Peyer's patch (tissue), 4 donors: ENCODE results near the gene ITIH4. TPM values are rescaled to one million over a fixed set of nuclear protein-coding genes. Genes with fewer than 3 reads are reported as not detected.

Experiments used
- DNase-seq, 3 donors: peaks; one replicate each; pipeline ENCODE4 v3.0.0-alpha.2; 2017 to 2019
- H3K27ac ChIP-seq, 4 donors: fragments of 200-600 bp; sonication (generic); one replicate each; pipeline ENCODE4 v1.5.1; 2016 to 2019
- H3K27me3 ChIP-seq, 2 donors: fragments of 200-600 bp; sonication (generic); one replicate each; pipeline ENCODE4 v1.5.1; 2019
- H3K36me3 ChIP-seq, 3 donors: fragments of 200-600 bp; sonication (generic); one replicate each; pipeline ENCODE4 v1.5.1; 2016 to 2019
- H3K4me1 ChIP-seq, 4 donors: fragments of 200-600 bp; sonication (generic); one replicate each; pipeline ENCODE4 v1.5.1; 2016 to 2019
- H3K4me3 ChIP-seq, 4 donors: fragments of 200-600 bp; sonication (generic); 1 replicate in 3 of 4; 2 replicates in 1 of 4; pipeline ENCODE4 v1.5.1; 2016 to 2019; ENCODE audit warnings: mild to moderate bottlenecking in 1 of 4
- H3K9me3 ChIP-seq, 4 donors: fragments of 200-600 bp; sonication (generic); one replicate each; pipeline ENCODE4 v1.5.1; 2016 to 2019; ENCODE audit warnings: mild to moderate bottlenecking in 1 of 4
- POLR2A ChIP-seq, 2 donors: fragments of 450-650 bp; IDR thresholded peaks; one replicate each; pipeline ENCODE4 v1.5.1; 2017; ENCODE audit warnings: antibody characterized with exemption in 2 of 2, mild to moderate bottlenecking in 2 of 2, moderate library complexity in 2 of 2
- total RNA-seq, 4 donors: library from RNA; depleted of rRNA; stranded (reverse); fragments of >200 nt; gene quantifications; one replicate each; pipeline ENCODE4 v1.1.0, GENCODE V29; 2016
- TF ChIP-seq, protein P1 (sequence below), 6 experiments: fragments of 450-650 bp in 4 of 6; fragments of 200-600 bp in 2 of 6; sonication (generic) in 1 of 6; IDR thresholded peaks; one replicate each; pipeline ENCODE4 v1.5.1; 2017 to 2019; ENCODE audit warnings: antibody characterized with exemption in 6 of 6, mild to moderate bottlenecking in 3 of 6, moderate library complexity in 1 of 6

Gene ITIH4
- total RNA-seq, 4 donors from 2014 or later = 1.1 to 19.8 (median 1.9) TPM

DNA sequence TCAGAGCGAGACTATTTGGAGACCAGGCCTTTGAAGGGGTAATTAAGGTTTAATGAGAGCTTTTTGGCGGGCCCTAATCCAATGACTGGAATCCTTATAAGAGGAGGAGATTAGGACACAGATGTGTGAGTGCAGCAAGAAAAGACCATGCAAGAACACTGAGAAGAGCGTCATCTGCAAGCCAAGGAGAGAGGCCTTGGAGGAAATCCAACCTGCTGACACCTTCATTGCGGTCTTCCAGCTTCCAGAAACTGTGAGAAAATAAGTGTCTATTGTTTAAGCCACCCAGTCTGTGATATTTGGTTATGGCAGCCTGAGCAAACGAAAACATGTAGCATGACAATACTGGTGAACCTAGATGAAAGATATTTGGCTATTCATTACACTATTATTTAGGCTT, 27.4 kb upstream of the ITIH4 start:
- no peak for TF ChIP-seq POLR2A (IDR thresholded peaks at IDR 0.05)
- TF ChIP-seq, protein P1, sequence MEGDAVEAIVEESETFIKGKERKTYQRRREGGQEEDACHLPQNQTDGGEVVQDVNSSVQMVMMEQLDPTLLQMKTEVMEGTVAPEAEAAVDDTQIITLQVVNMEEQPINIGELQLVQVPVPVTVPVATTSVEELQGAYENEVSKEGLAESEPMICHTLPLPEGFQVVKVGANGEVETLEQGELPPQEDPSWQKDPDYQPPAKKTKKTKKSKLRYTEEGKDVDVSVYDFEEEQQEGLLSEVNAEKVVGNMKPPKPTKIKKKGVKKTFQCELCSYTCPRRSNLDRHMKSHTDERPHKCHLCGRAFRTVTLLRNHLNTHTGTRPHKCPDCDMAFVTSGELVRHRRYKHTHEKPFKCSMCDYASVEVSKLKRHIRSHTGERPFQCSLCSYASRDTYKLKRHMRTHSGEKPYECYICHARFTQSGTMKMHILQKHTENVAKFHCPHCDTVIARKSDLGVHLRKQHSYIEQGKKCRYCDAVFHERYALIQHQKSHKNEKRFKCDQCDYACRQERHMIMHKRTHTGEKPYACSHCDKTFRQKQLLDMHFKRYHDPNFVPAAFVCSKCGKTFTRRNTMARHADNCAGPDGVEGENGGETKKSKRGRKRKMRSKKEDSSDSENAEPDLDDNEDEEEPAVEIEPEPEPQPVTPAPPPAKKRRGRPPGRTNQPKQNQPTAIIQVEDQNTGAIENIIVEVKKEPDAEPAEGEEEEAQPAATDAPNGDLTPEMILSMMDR (IDR thresholded peaks at IDR 0.05) = no peak
- Histone ChIP-seq H3K27me3 (no peaks in the 10 kb centered on the region), H3K4me1 (no peaks in the 10 kb centered on the region), H3K36me3 (no peaks in the 10 kb centered on the region), H3K9me3 (no peaks in the 10 kb centered on the region), H3K4me3 (no peak overlapping the region), H3K27ac (no peak overlapping the region)
- no peak for DNase-seq

DNA sequence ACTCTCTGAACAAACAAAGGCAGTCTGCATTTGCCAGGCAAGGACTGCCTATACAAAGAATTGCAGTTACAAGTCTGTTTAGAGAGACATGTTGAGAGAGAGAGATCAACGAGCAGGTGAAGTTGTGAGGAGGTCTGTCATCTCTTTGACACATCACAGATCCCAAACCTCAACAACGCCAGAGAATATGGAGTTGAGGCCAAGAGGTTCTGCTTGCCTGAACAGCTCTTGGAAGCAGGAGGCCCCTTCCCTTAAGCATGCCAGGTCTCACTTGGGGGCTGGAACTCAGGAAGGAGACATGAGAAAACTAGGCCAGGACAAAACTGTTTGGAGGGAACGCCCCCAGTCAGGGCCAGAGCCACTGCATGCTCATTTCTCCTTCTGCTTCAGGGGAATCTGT, 26.7 kb upstream of the ITIH4 start:
- TF ChIP-seq POLR2A (IDR thresholded peaks at IDR 0.05) = no peak
- TF ChIP-seq, protein P1 (IDR thresholded peaks at IDR 0.05) = no peak
- DNase-seq = no peak
- no peaks in the 10 kb centered on the region for H3K27me3 ChIP-seq
- H3K4me1 ChIP-seq = no peaks in the 10 kb centered on the region
- no peaks in the 10 kb centered on the region for H3K9me3 ChIP-seq
- peaks cover 0 to 2% (median 0%) of the 10 kb centered on the region in 3 donors for H3K36me3 ChIP-seq
- no peak overlapping the region for H3K27ac ChIP-seq
- no peak overlapping the region for H3K4me3 ChIP-seq

DNA sequence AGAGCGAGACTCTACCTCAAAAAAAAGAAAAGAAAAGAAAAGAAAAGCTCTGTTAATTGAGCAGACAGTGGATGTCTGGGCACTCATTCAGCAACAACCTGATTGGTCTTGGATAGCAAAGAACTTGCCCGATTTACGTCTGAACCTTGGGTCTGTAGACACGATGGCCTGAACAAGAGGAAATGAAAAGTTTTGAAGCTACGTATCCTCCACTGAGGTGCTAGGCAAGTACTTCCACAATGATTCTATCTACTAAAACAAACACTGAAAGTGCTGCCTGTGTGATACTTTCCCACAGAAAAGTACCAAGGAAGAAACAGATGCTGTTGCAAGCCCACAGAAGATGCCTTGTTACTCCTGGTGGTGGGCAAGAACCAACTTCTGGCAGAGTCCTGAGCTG, 26.2 kb upstream of the ITIH4 start:
- no peaks in the 10 kb centered on the region for H3K4me1 ChIP-seq
- H3K4me3 ChIP-seq = no peak overlapping the region
- peaks cover 0 to 7% (median 0%) of the 10 kb centered on the region in 3 donors for H3K36me3 ChIP-seq
- no peaks in the 10 kb centered on the region for H3K9me3 ChIP-seq
- H3K27me3 ChIP-seq = no peaks in the 10 kb centered on the region
- no peak for TF ChIP-seq POLR2A (IDR thresholded peaks at IDR 0.05)
- TF ChIP-seq, protein P1 (IDR thresholded peaks at IDR 0.05) = no peak
- no peak for DNase-seq
- H3K27ac ChIP-seq = no peak overlapping the region

DNA sequence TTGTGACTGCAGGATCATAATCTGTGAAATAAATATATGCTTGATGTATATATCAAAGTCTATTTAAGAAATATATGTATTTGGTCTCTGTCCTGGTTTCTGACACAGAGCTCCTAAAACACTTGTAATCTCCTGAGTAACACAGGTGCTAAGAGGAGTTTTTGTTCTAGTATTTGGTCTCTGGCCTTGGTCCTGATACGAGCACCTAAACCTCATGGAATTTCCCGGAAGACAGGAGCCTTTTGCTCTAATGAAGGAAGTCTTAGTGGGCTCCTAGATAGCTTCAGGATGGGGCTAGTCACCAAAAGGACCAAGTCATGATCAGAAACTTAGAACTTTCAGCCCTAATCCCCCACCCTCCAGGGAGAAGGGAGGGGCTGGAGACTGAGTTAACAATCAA, 23.5 kb upstream of the ITIH4 start:
- H3K4me1 ChIP-seq = no peaks in the 10 kb centered on the region
- no peaks in the 10 kb centered on the region for H3K9me3 ChIP-seq
- H3K27me3 ChIP-seq = no peaks in the 10 kb centered on the region
- H3K36me3 ChIP-seq = peaks cover 0 to 16% (median 0%) of the 10 kb centered on the region in 3 donors
- no peak overlapping the region for H3K4me3 ChIP-seq
- no peak overlapping the region for H3K27ac ChIP-seq
- no peak for TF ChIP-seq POLR2A (IDR thresholded peaks at IDR 0.05)
- TF ChIP-seq, protein P1 (IDR thresholded peaks at IDR 0.05) = no peak
- DNase-seq = no peak

DNA sequence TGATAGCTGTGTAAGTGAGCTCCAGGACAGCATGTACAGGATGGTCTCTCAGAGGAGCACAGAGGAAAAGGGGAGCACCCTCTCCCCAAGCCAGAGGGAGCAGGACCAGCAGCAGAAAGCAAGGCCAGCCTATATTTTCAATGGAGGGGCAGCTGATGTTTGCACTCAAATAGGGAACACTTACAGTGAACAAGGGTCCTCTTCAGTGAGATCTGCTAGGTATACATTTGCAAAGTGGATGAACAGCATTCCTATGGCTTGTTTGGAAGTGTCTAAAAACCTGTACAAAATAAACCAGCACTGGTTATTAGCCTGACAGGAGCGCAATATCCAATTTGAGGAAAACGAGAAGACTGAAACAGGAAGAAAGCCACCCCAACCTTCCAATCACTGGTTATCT, 21.9 kb upstream of the ITIH4 start:
- H3K36me3 ChIP-seq = peaks cover 0 to 16% (median 0%) of the 10 kb centered on the region in 3 donors
- no peak for DNase-seq
- TF ChIP-seq POLR2A (IDR thresholded peaks at IDR 0.05) = no peak
- TF ChIP-seq, protein P1 (IDR thresholded peaks at IDR 0.05) = no peak

DNA sequence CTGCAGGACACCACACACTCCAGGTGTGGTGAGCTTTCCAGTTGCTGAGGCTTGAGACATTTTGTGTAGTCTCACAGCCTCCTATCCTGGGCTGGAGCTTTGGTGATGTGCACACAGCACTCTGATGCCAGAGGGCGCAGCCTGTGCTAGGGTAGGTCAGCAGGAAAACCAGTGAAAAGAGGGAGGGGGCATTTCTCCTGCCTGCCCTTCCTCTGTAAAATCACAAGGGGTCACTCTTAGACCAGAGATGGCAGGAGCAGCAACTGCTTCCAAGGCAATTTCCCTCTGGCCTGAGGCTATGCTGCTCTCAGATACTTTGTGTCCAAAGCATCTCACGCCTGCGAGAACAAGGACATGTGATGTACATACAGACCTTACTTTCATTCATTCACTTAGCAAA, 20.9 kb upstream of the ITIH4 start:
- H3K27ac ChIP-seq = no peak overlapping the region
- H3K9me3 ChIP-seq = no peaks in the 10 kb centered on the region
- H3K4me1 ChIP-seq = peaks cover 0 to 4% (median 0%) of the 10 kb centered on the region in 4 donors
- H3K27me3 ChIP-seq = no peaks in the 10 kb centered on the region
- DNase-seq = no peak
- H3K4me3 ChIP-seq = no peak overlapping the region
- peaks cover 0 to 21% (median 0%) of the 10 kb centered on the region in 3 donors for H3K36me3 ChIP-seq
- TF ChIP-seq, protein P1 (IDR thresholded peaks at IDR 0.05) = peak in 4 of 6 experiments; percentile 22 to 70 (median 67)
- no peak for TF ChIP-seq POLR2A (IDR thresholded peaks at IDR 0.05)

More for the DNA sequence above, 21.9 kb upstream of the ITIH4 start:
- Histone ChIP-seq H3K9me3 (no peaks in the 10 kb centered on the region), H3K27me3 (no peaks in the 10 kb centered on the region), H3K4me3 (no peak overlapping the region), H3K27ac (no peak overlapping the region), H3K4me1 (no peaks in the 10 kb centered on the region)
